LNCAP (cell line): ENCODE data around the gene SMOC1.

ENCODE experiments used
- CTCF ChIP-seq: fragments of 450-650 bp; IDR thresholded peaks from 2 replicates; pipeline ENCODE4 v1.5.1; 2017; ENCODE audit warnings: mild to moderate bottlenecking

Gene SMOC1

GRCh38 chr14:69980457-69981425 lies 101.5 kb downstream of the SMOC1 start:
- TF ChIP-seq CTCF, result no peak

GRCh38 chr14:69982220-69982839 lies 103.1 kb downstream of the SMOC1 start:
- TF ChIP-seq CTCF, result no peak

- TF ChIP-seq CTCF, result no peak
These were observed 103.7 kb downstream of the SMOC1 start for GRCh38 chr14:69982886-69983285.

DNA sequence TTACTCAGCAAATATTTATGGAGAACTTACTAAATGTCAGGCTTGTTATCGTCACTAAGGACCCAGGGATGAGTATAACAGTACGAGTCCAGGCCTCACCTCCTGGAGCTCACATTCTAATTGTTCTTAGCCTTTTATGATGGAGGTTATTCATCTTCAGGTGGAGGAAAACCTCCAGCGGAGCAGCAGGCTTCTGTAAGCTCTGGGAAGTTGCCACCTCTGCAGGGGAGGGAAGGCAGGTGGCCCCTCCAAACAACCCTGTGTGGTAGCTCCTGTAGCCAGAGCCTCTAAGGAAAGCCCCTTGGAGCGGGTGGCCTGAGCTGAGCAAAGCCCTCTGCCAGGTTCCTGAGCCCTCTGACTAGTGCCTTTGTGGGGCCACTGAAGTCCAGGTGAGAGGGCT lies 104.1 kb downstream of the SMOC1 start:
- TF ChIP-seq CTCF, result no peak

GRCh38 chr14:69985463-69985862 lies 106.2 kb downstream of the SMOC1 start:
- TF ChIP-seq CTCF, result no peak

GRCh38 chr14:69986336-69986735 lies 107.1 kb downstream of the SMOC1 start:
- no peak for TF ChIP-seq CTCF

DNA sequence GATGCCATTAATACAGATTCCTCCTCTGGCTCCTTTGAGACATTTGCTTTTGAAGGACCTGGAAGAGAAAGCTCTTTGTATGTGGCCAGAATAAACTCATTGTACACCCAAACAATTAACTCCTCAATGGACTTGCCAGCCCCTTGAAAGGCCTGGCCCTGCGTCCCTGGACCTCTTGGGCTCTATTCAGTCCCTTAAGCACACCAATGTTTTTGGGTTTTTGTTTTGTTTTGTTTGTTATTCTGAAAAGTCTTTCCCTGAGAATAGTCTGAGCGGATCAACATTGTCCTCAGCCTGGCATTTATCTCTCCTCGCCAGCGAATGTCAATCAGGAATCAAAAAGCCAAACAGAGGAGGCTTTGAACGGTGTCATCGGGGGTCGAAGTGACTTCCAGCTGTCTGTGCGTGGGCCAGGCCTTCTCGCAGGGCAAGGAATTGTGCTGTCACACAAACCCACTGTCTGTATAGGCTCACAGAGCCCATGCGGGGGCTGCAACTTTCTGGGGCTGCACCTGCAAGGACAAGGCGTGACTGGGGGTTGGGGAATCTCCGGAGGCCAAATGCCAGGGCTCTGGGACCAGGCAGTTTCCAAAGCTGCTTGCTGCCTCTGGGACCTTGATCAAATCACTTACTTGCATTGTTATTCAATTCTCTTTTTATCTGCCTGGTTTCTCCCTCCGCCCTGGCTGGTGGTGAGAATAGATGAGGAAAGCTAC lies 108.3 kb downstream of the SMOC1 start:
- no peak for TF ChIP-seq CTCF
